Activated CD8-positive, alpha-beta memory T cell treated with anti-CD3 and anti-CD28 coated beads, Interleukin-2, amount 10 ng/mL, durations not matched to agents 7 days and 5 days (primary cell): ENCODE measurements around the gene B4GALT1. TPM values are rescaled to one million over a fixed set of nuclear protein-coding genes. Genes with fewer than 3 reads are reported as not detected.

Source experiments
- ATAC-seq: fragments of 150-1000 bp; cut with Tn5 transposase; one replicate; pipeline ENCODE4 v1.10.0; 2021; ENCODE audit warnings: moderate library complexity
- CTCF ChIA-PET: fragments of 350-600 bp; sonication (Branson Sonifier 250); formaldehyde crosslinking; loops from one replicate; lab custom pipeline; 2021; ENCODE audit warnings: antibody characterized with exemption; lab: Charles Lee
- DNase-seq: peaks from one replicate; pipeline ENCODE4 v3.0.0-alpha.2; 2020
- H3K27ac Mint-ChIP-seq: one replicate; pipeline ENCODE4 v1.8.0; 2021; ENCODE audit warnings: mild to moderate bottlenecking, mixed read lengths
- H3K27me3 Mint-ChIP-seq: one replicate; pipeline ENCODE4 v1.8.0; 2021; ENCODE audit warnings: mixed read lengths
- H3K36me3 Mint-ChIP-seq: one replicate; pipeline ENCODE4 v1.8.0; 2021; ENCODE audit warnings: mild to moderate bottlenecking, mixed read lengths
- H3K4me1 Mint-ChIP-seq: one replicate; pipeline ENCODE4 v1.8.0; 2021; ENCODE audit warnings: mixed read lengths
- H3K4me3 Mint-ChIP-seq: one replicate; pipeline ENCODE4 v1.8.0; 2021; ENCODE audit warnings: mild to moderate bottlenecking, moderate library complexity, mixed read lengths
- H3K9me3 Mint-ChIP-seq: one replicate; pipeline ENCODE4 v1.8.0; 2022; ENCODE audit warnings: low read depth, mixed read lengths
- total RNA-seq, 2 experiments: library from RNA; stranded (reverse); gene quantifications; one replicate each; pipeline ENCODE4 v1.2.3, GENCODE V29; 2021

Gene B4GALT1
- total RNA-seq, 2 experiments from 2014 or later, result 33.8 to 35.2 TPM

GRCh38 chr9:33153001-33153400 lies 14.1 kb downstream of the B4GALT1 start:
- H3K36me3 Mint-ChIP-seq, result peaks cover 12% of the 10 kb centered on the region
- H3K27me3 Mint-ChIP-seq, result no peaks in the 10 kb centered on the region
- H3K4me3 Mint-ChIP-seq, result no peak overlapping the region
- H3K4me1 Mint-ChIP-seq, result peaks cover 57% of the 10 kb centered on the region
- CTCF ChIA-PET, result no interaction called here
- DNase-seq, result no peak
- ATAC-seq, result no peak
- H3K9me3 Mint-ChIP-seq, result no peaks in the 10 kb centered on the region
- H3K27ac Mint-ChIP-seq, result no peak overlapping the region

GRCh38 chr9:33151601-33152000 lies 15.5 kb downstream of the B4GALT1 start:
- no peak overlapping the region for H3K27ac Mint-ChIP-seq
- no peak for ATAC-seq

GRCh38 chr9:33151007-33151557 lies 16.1 kb downstream of the B4GALT1 start:
- CTCF ChIA-PET, result interaction anchor here (1.2 to 1.3 kb wide), 3 partner anchors 8 to 74 kb away, joined by 3 to 5 read pairs (median 3); no protein-coding TSS in a partner anchor
- H3K27me3 Mint-ChIP-seq, result no peaks in the 10 kb centered on the region
- no peak overlapping the region for H3K4me3 Mint-ChIP-seq
- no peak for DNase-seq
- no peak for ATAC-seq
- no peak overlapping the region for H3K27ac Mint-ChIP-seq
- no peaks in the 10 kb centered on the region for H3K9me3 Mint-ChIP-seq
- peaks cover 59% of the 10 kb centered on the region for H3K4me1 Mint-ChIP-seq
- peaks cover 19% of the 10 kb centered on the region for H3K36me3 Mint-ChIP-seq

More at GRCh38 chr9:33151601-33152000, 15.5 kb downstream of the B4GALT1 start:
- Mint-ChIP-seq H3K9me3 (no peaks in the 10 kb centered on the region), H3K27me3 (no peaks in the 10 kb centered on the region), H3K4me3 (no peak overlapping the region), H3K36me3 (peaks cover 16% of the 10 kb centered on the region), H3K4me1 (peaks cover 58% of the 10 kb centered on the region)
- DNase-seq, result no peak
- CTCF ChIA-PET, result interaction anchor here (0.9 to 1.3 kb wide), 3 partner anchors 8 to 73 kb away, joined by 3 to 5 read pairs (median 4); no protein-coding TSS in a partner anchor

- Mint-ChIP-seq H3K4me1 (peaks cover 54% of the 10 kb centered on the region), H3K27me3 (no peaks in the 10 kb centered on the region), H3K27ac (no peak overlapping the region), H3K36me3 (peaks cover 13% of the 10 kb centered on the region), H3K4me3 (no peak overlapping the region), H3K9me3 (no peaks in the 10 kb centered on the region)
- CTCF ChIA-PET, result no interaction called here
- ATAC-seq, result no peak
- DNase-seq, result no peak
Measured at GRCh38 chr9:33148367-33149014, 18.6 kb downstream of the B4GALT1 start.

GRCh38 chr9:33147416-33148169 lies 19.5 kb downstream of the B4GALT1 start:
- Mint-ChIP-seq H3K27me3 (no peaks in the 10 kb centered on the region), H3K36me3 (peaks cover 10% of the 10 kb centered on the region), H3K9me3 (no peaks in the 10 kb centered on the region), H3K27ac (no peak overlapping the region), H3K4me1 (peaks cover 53% of the 10 kb centered on the region), H3K4me3 (no peak overlapping the region)
- CTCF ChIA-PET, result no interaction called here
- DNase-seq, result no peak
- ATAC-seq, result no peak

GRCh38 chr9:33146298-33146697 lies 20.8 kb downstream of the B4GALT1 start:
- H3K36me3 Mint-ChIP-seq, result peaks cover 15% of the 10 kb centered on the region
- no peak for ATAC-seq
- H3K27me3 Mint-ChIP-seq, result no peaks in the 10 kb centered on the region
- no peak overlapping the region for H3K27ac Mint-ChIP-seq
- no peak for DNase-seq
- H3K4me3 Mint-ChIP-seq, result no peak overlapping the region
- peaks cover 60% of the 10 kb centered on the region for H3K4me1 Mint-ChIP-seq
- no peaks in the 10 kb centered on the region for H3K9me3 Mint-ChIP-seq
- CTCF ChIA-PET, result no interaction called here

- no peak for DNase-seq
- H3K27me3 Mint-ChIP-seq, result no peaks in the 10 kb centered on the region
- no peak overlapping the region for H3K4me3 Mint-ChIP-seq
- H3K36me3 Mint-ChIP-seq, result peaks cover 13% of the 10 kb centered on the region
- peaks cover 67% of the 10 kb centered on the region for H3K4me1 Mint-ChIP-seq
- CTCF ChIA-PET, result interaction anchor here (1.3 to 3.1 kb wide), 2 partner anchors 8 to 23 kb away, joined by 4 to 8 read pairs; partner anchors contain the start of gene B4GALT1
- H3K9me3 Mint-ChIP-seq, result no peaks in the 10 kb centered on the region
- H3K27ac Mint-ChIP-seq, result no peak overlapping the region
- ATAC-seq, result no peak
Measured at GRCh38 chr9:33144551-33144950, 22.6 kb downstream of the B4GALT1 start.

GRCh38 chr9:33143241-33143661 lies 23.9 kb downstream of the B4GALT1 start:
- no peak overlapping the region for H3K4me3 Mint-ChIP-seq
- CTCF ChIA-PET, result interaction anchor here (0.7 to 3.1 kb wide), 4 partner anchors 9 to 124 kb away, joined by 3 to 8 read pairs (median 4); partner anchors contain the start of gene B4GALT1
- ATAC-seq, result no peak
- H3K27ac Mint-ChIP-seq, result peak overlapping the region; percentile 22
- H3K36me3 Mint-ChIP-seq, result peaks cover 13% of the 10 kb centered on the region
- DNase-seq, result no peak
- H3K9me3 Mint-ChIP-seq, result no peaks in the 10 kb centered on the region
- peaks cover 77% of the 10 kb centered on the region for H3K4me1 Mint-ChIP-seq
- no peaks in the 10 kb centered on the region for H3K27me3 Mint-ChIP-seq

- DNase-seq (no peak), ATAC-seq (no peak)
- peak overlapping the region; percentile 42 for H3K27ac Mint-ChIP-seq
- no peaks in the 10 kb centered on the region for H3K9me3 Mint-ChIP-seq
- no peak overlapping the region for H3K4me3 Mint-ChIP-seq
- H3K27me3 Mint-ChIP-seq, result no peaks in the 10 kb centered on the region
- peaks cover 13% of the 10 kb centered on the region for H3K36me3 Mint-ChIP-seq
- CTCF ChIA-PET, result interaction anchor here (0.7 to 3.1 kb wide), 2 partner anchors 25 to 124 kb away, joined by 3 to 8 read pairs; partner anchors contain the start of gene B4GALT1
- peaks cover 80% of the 10 kb centered on the region for H3K4me1 Mint-ChIP-seq
Measured at GRCh38 chr9:33142535-33142934, 24.6 kb downstream of the B4GALT1 start.

- DNase-seq, result no peak
Measured at GRCh38 chr9:33140401-33141360, 26.5 kb downstream of the B4GALT1 start.

GRCh38 chr9:33139421-33140228 lies 27.5 kb downstream of the B4GALT1 start:
- CTCF ChIA-PET, result interaction anchor here (1.0 to 1.4 kb wide), 4 partner anchors 13 to 86 kb away, joined by 3 to 5 read pairs (median 4); no protein-coding TSS in a partner anchor
- H3K27ac Mint-ChIP-seq, result peak overlapping the region; percentile 16
- no peaks in the 10 kb centered on the region for H3K27me3 Mint-ChIP-seq
- ATAC-seq (no peak), DNase-seq (no peak)
- no peaks in the 10 kb centered on the region for H3K9me3 Mint-ChIP-seq
- no peak overlapping the region for H3K4me3 Mint-ChIP-seq
- peaks cover 12% of the 10 kb centered on the region for H3K36me3 Mint-ChIP-seq
- H3K4me1 Mint-ChIP-seq, result peaks cover 79% of the 10 kb centered on the region

More at GRCh38 chr9:33140401-33141360, 26.5 kb downstream of the B4GALT1 start:
- Mint-ChIP-seq H3K27ac (peak overlapping the region; percentile 22), H3K4me1 (peaks cover 84% of the 10 kb centered on the region), H3K4me3 (no peak overlapping the region), H3K27me3 (no peaks in the 10 kb centered on the region), H3K9me3 (no peaks in the 10 kb centered on the region), H3K36me3 (peaks cover 11% of the 10 kb centered on the region)
- ATAC-seq, result peak; percentile 25
- CTCF ChIA-PET, result interaction anchor here (1.0 to 1.4 kb wide), 4 partner anchors 14 to 85 kb away, joined by 3 to 5 read pairs (median 4); no protein-coding TSS in a partner anchor

GRCh38 chr9:33138768-33139167 lies 28.4 kb downstream of the B4GALT1 start:
- no peaks in the 10 kb centered on the region for H3K9me3 Mint-ChIP-seq
- H3K27ac Mint-ChIP-seq, result no peak overlapping the region
- peaks cover 10% of the 10 kb centered on the region for H3K36me3 Mint-ChIP-seq
- DNase-seq (no peak), ATAC-seq (no peak)
- peaks cover 73% of the 10 kb centered on the region for H3K4me1 Mint-ChIP-seq
- no peaks in the 10 kb centered on the region for H3K27me3 Mint-ChIP-seq
- CTCF ChIA-PET, result interaction anchor here (1.3 kb wide), 1 partner anchor 26 kb away, joined by 3 read pairs; no protein-coding TSS in a partner anchor
- no peak overlapping the region for H3K4me3 Mint-ChIP-seq
